ENCODE results near the gene BMPR1A.

BMPR1A gene

DNA sequence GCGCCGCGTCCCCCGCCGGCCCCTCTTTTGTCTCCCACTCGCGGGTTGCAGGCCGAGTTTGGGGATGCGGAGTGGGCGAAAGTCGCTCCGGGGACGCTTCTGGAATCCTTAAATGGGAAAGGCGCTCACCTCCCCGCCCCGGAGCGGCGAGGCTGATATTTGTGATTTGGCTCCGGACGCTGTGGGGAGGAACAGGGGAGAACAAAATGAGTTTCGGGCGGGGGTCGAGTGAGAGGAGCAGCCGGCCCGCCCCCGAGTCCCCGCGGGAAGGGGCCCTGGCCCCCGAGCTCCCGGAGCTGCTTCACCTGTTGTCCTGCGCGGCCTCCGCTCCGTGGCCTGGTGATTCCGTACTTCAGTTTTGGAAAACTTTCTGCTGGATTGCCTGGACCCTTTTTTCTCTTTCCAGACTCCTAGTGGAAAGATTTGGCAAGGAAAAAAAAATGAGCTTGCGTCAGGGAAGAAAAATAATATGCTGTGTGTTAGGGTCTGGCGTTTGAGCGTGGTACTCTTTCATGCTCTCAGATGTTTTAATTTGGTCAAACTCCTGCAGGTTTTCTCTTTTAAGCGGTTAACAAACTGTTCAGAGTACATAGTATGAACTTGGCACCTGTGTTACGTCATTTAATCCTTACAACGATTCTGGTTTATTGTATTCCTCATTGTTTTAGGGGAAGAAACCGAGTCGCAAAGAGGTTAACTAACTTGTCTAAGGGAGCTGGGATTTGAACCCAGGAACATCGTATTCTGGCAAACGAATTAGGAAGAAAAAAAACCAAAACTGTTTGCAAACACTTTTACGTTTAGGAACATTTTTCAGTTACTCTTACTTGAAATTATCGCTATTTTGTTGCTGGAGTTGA is 924 bp downstream of the BMPR1A start:
- TF ChIP-seq ARNT (IDR thresholded peaks at IDR 0.05) (no peak), FOXA1 (IDR thresholded peaks at IDR 0.05) (no peak), ZNF384 (IDR thresholded peaks at IDR 0.05) (peak; percentile 61), TARDBP (IDR thresholded peaks at IDR 0.05) (no peak)
- ChIA-PET POLR2A (interaction anchor here (0.5 to 3.7 kb wide), 12 partner anchors 9 to 779 kb away, joined by 3 to 62 read pairs (median 4); no protein-coding TSS in a partner anchor), CTCF (interaction anchor here (0.6 to 1.7 kb wide), 10 partner anchors 8 to 127 kb away, joined by 3 to 7 read pairs (median 4); no protein-coding TSS in a partner anchor)
- DNase-seq (ENCODE audit: extremely low spot score): peak; percentile 25

DNA sequence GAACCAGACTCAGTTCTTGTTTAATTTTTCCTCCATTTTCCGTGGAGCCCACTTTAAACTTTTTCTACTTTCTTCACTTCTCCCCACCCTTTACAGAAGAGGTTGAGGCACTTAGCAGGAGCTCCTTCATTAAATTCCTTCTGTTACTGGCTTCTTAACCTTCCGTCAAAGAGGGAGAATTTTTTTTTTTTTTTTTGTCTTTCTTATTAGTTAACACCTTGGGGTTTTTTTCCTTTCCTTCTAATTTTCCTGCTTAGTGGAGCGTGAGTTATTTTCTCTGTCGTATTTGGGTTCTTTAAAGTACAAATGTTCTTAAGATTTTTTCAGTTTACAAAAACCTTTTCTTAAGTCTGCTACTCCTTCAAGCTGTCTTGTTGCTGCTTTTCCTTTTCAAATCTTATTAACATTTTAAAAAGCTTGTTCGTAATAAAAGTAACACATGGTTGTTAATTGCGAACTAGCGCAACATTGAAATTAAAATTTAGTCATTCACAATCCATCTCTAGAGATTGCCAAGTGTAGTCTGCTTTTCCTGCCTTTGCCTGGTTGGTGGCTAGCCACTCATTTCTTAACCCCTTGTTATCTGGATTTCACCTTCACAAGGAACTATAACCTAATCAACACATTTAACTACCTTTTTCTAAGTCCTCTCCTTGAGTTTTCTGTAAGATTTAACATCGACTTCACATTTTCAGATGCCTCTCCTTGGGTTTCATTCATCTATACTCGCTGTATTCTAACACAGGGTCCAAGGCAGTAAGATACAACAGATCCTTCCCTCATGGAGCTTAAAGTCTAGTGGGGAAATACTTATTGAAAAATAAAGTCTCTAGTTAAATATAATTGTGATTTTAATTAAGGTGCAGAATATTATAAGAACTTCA is 2.0 kb downstream of the BMPR1A start:
- TF ChIP-seq CTBP1 (IDR thresholded peaks at IDR 0.05; ENCODE audit: borderline replicate concordance): no peak
- no peak for TF ChIP-seq SP1 (IDR thresholded peaks at IDR 0.05)
- no peak for TF ChIP-seq FOXA1 (IDR thresholded peaks at IDR 0.05)
- TF ChIP-seq ELF4 (IDR thresholded peaks at IDR 0.05): no peak
- TF ChIP-seq LEF1 (IDR thresholded peaks at IDR 0.05; ENCODE audit: borderline replicate concordance): no peak
- no peak for TF ChIP-seq NFRKB (IDR thresholded peaks at IDR 0.05)
- no peak for TF ChIP-seq TARDBP (IDR thresholded peaks at IDR 0.05)
- no peak for TF ChIP-seq HDGF (IDR thresholded peaks at IDR 0.05; ENCODE audit: borderline replicate concordance)
- TF ChIP-seq, protein P1, sequence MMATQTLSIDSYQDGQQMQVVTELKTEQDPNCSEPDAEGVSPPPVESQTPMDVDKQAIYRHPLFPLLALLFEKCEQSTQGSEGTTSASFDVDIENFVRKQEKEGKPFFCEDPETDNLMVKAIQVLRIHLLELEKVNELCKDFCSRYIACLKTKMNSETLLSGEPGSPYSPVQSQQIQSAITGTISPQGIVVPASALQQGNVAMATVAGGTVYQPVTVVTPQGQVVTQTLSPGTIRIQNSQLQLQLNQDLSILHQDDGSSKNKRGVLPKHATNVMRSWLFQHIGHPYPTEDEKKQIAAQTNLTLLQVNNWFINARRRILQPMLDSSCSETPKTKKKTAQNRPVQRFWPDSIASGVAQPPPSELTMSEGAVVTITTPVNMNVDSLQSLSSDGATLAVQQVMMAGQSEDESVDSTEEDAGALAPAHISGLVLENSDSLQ (IDR thresholded peaks at IDR 0.05): no peak
- no peak for TF ChIP-seq ZNF384 (IDR thresholded peaks at IDR 0.05)
- TF ChIP-seq BHLHE40 (IDR thresholded peaks at IDR 0.05; ENCODE audit: borderline replicate concordance): no peak
- TF ChIP-seq FOXK2 (IDR thresholded peaks at IDR 0.05): no peak
- TF ChIP-seq SUZ12 (IDR thresholded peaks at IDR 0.05): no peak
- no peak for TF ChIP-seq L3MBTL2 (conservative IDR thresholded peaks at IDR 0.05)
- no peak for TF ChIP-seq FOXM1 (IDR thresholded peaks at IDR 0.05; ENCODE audit: borderline replicate concordance)
- TF ChIP-seq ARNT (IDR thresholded peaks at IDR 0.05): no peak
- CTCF ChIA-PET: interaction anchor here (0.6 to 1.7 kb wide), 8 partner anchors 9 to 208 kb away, joined by 3 to 5 read pairs (median 3); no protein-coding TSS in a partner anchor
- DNase-seq (ENCODE audit: extremely low spot score): no peak
- POLR2A ChIA-PET: interaction anchor here (0.9 to 3.7 kb wide), 8 partner anchors 9 to 108 kb away, joined by 3 to 62 read pairs (median 4); no protein-coding TSS in a partner anchor

DNA sequence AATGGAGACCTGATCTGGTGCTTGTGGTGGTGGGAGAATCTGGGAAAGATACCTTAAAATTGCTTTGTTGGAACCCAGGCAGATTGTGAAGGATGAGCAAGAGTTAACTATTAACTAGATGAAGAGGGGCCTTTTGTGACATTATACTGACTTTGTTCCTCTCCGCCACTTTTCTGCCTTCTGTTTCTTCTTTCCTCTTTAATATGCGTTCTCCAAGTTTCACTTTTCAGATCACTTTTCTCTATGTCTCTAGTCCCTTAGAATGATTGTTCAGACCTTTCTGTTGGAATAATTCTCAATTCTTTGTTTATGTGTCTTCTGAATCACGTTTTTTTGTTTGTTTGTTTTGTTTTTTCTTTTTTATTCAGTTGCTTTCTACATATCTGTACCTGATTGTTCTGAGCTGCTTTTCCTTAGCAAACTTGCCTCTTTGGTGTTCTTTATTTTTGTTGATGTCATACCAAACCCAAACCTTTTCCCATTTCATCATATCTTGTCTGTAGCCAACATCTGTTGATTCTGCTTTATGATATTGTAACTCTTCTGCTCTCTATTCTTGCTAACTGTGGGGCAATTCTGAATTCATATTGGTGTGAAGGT is 2.8 kb downstream of the BMPR1A start:
- CTCF ChIA-PET: interaction anchor here (1.0 to 1.7 kb wide), 3 partner anchors 10 to 140 kb away, joined by 3 to 5 read pairs (median 3); no protein-coding TSS in a partner anchor

DNA sequence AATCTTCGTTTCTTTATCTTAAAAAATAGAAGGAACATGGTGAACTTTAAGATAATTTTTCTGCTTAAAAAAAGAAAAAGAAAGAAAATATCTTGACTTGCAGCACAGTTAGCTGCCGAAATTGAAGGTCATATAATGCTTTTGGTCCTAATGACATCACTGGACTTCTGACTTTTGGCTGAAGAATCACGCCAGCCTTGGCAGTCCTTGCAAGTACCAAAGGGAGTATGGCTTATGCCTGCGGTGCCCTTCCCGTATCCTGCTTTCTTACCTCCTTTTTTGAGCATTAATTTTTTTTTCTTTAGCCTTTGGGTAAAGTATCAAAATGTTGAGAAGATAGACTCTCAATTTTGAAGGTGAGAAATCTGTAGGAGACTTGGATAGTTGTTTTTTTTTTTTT is 7.0 kb downstream of the BMPR1A start:
- CTCF ChIA-PET: no interaction called here
- POLR2A ChIA-PET: no interaction called here
- no peak for DNase-seq (ENCODE audit: extremely low spot score)
- TF ChIP-seq HDGF (IDR thresholded peaks at IDR 0.05; ENCODE audit: borderline replicate concordance): no peak
- TF ChIP-seq TARDBP (IDR thresholded peaks at IDR 0.05): no peak
- TF ChIP-seq BHLHE40 (IDR thresholded peaks at IDR 0.05; ENCODE audit: borderline replicate concordance): no peak
- TF ChIP-seq FOXA1 (IDR thresholded peaks at IDR 0.05): no peak
- no peak for TF ChIP-seq FOXK2 (IDR thresholded peaks at IDR 0.05)
- TF ChIP-seq L3MBTL2 (conservative IDR thresholded peaks at IDR 0.05): no peak
- no peak for TF ChIP-seq ZNF384 (IDR thresholded peaks at IDR 0.05)
- no peak for TF ChIP-seq ARNT (IDR thresholded peaks at IDR 0.05)
- no peak for TF ChIP-seq NFRKB (IDR thresholded peaks at IDR 0.05)

More for the DNA sequence above, 2.8 kb downstream of the BMPR1A start:
- DNase-seq (ENCODE audit: extremely low spot score): no peak
- no peak for TF ChIP-seq FOXK2 (IDR thresholded peaks at IDR 0.05)
- TF ChIP-seq FOXM1 (IDR thresholded peaks at IDR 0.05; ENCODE audit: borderline replicate concordance): no peak
- no peak for TF ChIP-seq FOXA1 (IDR thresholded peaks at IDR 0.05)
- no peak for TF ChIP-seq SUZ12 (IDR thresholded peaks at IDR 0.05)
- no peak for TF ChIP-seq HDGF (IDR thresholded peaks at IDR 0.05; ENCODE audit: borderline replicate concordance)
- no peak for TF ChIP-seq ZNF384 (IDR thresholded peaks at IDR 0.05)
- TF ChIP-seq TARDBP (IDR thresholded peaks at IDR 0.05): no peak
- TF ChIP-seq L3MBTL2 (conservative IDR thresholded peaks at IDR 0.05): no peak
- no peak for TF ChIP-seq ARNT (IDR thresholded peaks at IDR 0.05)
- no peak for TF ChIP-seq LEF1 (IDR thresholded peaks at IDR 0.05; ENCODE audit: borderline replicate concordance)
- POLR2A ChIA-PET: interaction anchor here (0.9 to 1.3 kb wide), 2 partner anchors 26 to 35 kb away, joined by 3 read pairs; no protein-coding TSS in a partner anchor

DNA sequence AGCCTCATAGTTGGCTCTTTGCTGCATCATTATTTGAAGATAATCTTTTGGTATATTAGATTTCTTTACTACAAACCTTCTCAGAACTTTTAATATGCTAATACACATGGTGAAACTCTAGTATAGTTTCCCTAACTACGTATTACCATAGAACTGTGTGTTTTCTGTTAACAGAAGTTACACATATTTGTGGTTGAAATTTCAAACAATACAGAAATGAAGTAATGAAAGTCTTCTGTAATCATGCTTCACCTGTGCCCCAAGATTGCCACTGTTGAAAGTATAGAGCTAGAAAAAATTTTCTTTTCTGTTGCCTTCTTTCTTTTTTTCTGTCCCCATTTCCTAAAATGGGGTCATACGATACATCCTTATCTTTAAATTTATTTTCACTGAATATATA is 9.1 kb downstream of the BMPR1A start:
- TF ChIP-seq CTBP1 (IDR thresholded peaks at IDR 0.05; ENCODE audit: borderline replicate concordance) (no peak), TARDBP (IDR thresholded peaks at IDR 0.05) (no peak), ZNF384 (IDR thresholded peaks at IDR 0.05) (no peak), NFRKB (IDR thresholded peaks at IDR 0.05) (no peak), SUZ12 (IDR thresholded peaks at IDR 0.05) (no peak), ARNT (IDR thresholded peaks at IDR 0.05) (no peak), SP1 (IDR thresholded peaks at IDR 0.05) (no peak), LEF1 (IDR thresholded peaks at IDR 0.05; ENCODE audit: borderline replicate concordance) (no peak), FOXA1 (IDR thresholded peaks at IDR 0.05) (no peak), FOXK2 (IDR thresholded peaks at IDR 0.05) (no peak), L3MBTL2 (conservative IDR thresholded peaks at IDR 0.05) (no peak), HDGF (IDR thresholded peaks at IDR 0.05; ENCODE audit: borderline replicate concordance) (no peak)
- TF ChIP-seq, protein P1 (IDR thresholded peaks at IDR 0.05): no peak
- ChIA-PET CTCF (no interaction called here), POLR2A (interaction anchor here (1.0 kb wide), 2 partner anchors 8 to 9 kb away, joined by 3 to 4 read pairs; partner anchors contain the start of gene BMPR1A)
- DNase-seq (ENCODE audit: extremely low spot score): no peak
